H4 (cell line): ENCODE data around the gene CLRN3. TPM values are rescaled to one million over a fixed set of nuclear protein-coding genes. Genes with fewer than 3 reads are reported as not detected.

Experiments
- DNase-seq: peaks from one replicate; pipeline ENCODE4 v3.0.0-alpha.2; 2015; ENCODE audit warnings: low spot score
- total RNA-seq: library from RNA; depleted of rRNA; stranded (reverse); fragments of >200 nt; shearing (Covaris generic); gene quantifications from 2 replicates; pipeline ENCODE4 v1.2.3, GENCODE V29; 2014

CLRN3 gene
- total RNA-seq, 1 experiment from 2014 or later: 0.64 TPM

DNA sequence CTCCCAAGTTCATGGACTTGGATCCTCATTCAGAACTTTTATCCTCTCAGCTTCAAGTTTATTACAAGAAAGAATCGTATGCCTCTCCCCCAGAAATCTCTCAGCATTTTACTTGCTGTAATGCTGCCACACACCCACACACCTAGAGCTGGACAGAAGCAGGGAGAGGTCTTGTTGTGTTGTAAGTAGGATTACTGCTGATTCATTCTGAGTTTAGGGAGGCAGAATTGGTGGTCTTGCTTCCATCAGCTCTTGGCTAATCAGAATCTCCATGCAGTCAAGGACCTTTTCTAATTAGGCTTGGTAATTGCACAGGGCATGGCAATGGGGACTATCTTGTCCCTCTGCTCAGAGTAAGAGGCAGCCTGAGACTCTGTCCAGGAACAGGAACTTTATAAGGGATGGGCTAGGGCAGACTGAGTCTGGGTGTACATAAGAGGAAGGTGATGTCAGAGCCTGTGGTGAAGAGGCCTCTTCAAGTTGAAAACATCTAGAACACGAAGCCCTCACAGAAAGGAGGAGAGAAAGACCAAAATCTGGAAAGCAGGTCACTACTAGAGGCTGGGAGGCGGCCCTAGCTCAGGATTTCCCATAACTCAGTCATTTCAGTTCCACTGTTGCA is 7.1 kb upstream of the CLRN3 start:
- no peak for DNase-seq

DNA sequence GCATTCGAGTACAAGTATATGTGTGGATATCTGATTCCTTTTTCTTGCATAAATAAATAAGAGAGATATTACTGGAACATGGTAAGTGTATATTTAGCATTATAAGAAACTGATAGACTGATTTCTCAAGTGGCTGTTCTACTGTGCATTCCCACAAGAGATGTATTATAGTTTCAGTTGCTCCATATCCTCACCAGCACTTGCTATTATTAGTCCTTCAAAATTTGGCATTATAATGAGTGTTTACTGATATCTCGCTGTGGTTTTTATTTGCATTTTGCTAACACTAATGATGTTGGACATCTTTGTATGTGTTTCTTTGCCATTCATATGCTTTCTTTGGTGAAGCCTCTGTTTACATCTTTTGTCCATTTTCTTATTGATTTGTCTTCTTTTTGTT is 4.4 kb upstream of the CLRN3 start:
- no peak for DNase-seq

DNA sequence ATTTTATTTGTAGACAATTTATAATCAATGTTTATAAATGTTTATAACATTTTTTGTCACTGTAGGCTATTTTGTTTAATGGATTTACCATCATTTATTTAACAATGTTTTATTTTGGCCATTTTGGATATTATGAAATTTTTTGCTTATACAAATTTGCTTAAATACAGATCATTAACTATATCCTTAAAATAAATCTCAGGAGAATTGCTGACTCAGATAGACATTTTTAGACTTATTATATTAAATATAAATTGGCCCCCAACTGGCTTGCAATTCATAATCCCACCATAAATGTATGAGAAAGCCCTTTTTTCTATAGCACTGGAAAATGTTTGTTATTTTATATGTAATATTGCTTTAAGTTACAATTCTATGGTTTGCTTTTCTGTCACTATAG is 3.8 kb upstream of the CLRN3 start:
- no peak for DNase-seq

DNA sequence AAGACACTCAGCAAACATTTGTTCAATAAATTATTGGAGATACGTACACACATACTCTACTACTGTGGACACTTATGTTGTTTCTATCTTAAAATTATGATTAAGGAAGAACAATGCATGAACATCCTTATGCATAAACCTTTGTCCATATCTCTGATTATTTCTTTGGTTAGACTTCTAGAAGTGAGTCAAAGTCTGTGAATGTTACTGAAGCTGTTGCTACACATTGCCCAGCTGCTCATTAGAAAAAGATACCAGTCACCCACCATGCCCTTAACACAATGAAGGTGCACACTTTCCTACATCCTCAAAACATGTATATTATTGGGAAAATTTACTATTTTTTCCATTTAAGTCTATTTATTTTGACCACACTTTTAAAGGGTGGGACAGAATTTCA is 1.4 kb upstream of the CLRN3 start:
- DNase-seq: no peak

DNA sequence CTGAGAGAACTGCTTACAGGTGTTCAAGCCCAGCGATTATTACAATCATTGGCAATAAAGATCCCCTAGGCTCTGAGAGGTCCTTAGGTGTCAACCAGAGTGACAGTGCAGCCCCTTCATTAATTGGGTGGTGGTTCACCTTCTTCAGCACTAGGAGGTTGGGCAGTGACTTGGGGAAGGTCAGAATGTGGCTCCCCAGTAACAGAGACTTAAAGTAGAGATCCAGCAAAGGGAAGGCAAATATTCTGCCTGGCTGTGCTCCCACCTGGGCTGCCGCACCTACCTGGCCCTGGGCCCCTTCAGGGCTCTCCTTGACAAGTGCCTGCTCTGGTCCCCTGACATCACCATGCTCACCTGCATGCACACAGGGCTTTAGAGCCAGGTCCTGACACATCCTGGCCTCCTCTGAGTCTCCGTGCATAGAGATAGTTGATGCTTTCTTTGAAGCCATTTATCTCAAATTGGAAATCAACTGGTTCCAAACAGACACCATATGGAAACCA is 1.9 kb downstream of the CLRN3 start:
- no peak for DNase-seq

DNA sequence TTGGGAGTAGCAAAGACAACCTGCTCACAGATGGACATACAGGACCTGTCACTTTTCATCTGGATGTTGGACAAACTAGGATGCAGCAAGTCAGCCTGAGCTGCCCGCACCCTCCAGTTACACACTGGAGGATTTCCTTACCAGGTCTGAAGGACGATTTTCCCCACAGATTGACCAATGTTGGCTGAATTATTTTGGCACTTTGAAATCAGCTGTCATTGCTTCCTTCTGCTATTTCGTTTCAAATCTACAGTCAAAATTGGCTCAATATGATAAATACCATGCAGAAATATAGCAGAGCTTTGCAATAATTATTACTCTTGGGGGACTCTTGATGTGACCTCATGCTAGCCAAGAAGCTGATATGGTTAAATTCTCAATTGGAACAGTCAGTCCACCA is 2.5 kb downstream of the CLRN3 start:
- no peak for DNase-seq

DNA sequence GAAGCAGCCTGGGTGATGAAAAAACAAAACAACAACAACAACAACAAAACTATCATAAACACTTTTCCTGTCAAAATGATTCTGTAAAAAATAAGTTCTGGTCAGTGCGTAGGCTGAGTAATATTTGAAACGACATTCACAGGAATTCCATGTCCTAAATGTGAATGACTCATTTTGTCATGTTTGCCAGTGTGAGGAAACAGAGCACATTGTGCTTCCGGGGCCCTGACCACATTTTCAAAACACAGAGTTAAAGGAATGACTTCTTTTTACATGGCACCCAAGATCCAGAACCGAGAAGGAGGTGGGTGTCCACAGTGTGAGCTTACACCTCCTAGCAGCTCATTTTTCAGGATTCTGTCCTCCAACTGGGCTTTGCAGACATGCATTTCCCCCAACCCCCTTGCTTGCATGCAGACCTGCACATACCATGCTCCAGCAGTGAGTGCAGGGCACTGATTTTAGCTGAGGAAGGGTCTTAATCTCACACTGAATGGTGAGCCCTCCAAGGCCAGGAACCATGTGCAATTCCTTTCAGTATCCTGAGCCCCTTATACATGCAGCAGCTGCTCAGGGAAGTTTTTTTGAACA is 3.0 kb downstream of the CLRN3 start:
- DNase-seq: peak; percentile 62

DNA sequence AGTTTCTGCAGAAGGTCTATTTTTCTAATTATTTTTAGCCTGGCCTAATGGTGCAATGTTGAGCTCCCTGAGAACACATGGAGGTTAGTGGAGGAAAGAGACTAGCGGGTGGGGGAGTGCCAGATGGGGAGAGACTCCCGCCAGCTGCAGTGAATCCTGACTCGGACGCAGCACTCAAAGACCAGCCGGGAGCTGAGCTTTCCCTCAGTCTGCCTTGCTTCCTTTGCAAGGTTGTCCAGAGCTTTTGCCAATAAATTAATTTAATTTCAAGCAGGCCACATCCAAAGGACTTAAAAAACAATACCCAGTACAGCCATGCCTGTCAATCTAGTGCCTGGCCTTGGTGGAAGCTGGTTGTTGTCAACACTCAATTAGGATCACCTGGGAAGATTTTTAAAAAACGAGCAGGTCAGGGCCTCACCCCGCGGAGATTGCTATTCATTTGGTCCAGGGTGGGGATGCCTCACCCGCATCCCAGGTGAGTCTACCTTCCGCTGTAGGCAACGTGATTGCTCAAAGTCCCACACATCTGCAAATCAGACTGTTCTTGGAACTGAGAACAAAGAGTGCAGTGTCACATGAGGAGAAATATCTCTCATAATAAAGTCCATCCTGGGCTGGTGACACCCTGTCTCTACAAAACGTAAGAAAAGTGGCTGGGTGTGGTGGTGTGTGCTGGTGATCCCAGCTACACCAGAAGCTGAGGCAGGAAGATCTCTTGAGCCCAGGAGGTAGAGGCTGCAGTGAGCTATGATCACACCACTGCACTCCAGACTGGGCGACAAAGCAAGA is 4.0 kb downstream of the CLRN3 start:
- DNase-seq: no peak

DNA sequence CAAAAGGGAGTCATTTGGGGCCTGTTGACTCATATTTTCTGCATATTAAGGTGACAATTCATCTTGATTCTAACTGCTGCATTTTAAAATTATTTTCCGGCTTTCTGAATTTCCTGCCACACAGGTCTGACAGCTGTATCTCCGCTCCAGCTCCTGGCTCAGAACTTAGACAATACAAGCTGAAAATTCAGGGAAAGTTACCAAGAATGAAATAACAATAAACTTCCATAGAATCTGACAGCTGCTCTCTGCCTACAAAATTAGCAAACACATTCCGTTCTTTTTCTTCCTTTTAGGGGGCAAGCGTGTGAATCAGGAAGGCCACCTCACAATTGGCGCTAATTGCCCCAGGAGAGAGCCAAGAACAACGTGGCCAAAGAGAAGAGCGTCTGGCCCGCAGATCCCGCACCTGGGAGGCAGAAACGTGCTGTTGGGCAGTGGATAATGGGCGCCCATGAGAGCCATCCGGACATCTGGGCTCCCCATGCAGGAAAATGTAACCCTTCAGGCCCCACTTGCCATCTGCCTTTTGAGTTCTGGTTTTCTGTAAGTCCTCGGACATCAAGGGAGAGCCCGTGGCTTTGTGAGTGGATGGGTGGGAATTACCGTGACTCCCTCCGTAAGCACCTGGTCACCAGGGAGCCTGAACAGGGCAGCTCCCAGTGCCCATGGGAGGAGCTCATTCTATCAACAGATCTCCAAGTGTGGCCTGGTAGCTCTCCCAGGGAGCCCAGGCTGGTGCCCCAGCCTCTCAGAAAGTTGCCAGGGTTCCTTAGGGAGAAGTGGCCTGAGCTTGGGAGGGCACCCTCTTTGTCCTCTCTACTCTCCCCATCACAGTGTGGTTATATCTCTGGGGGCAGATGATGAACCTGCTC is 5.0 kb downstream of the CLRN3 start:
- DNase-seq: no peak

DNA sequence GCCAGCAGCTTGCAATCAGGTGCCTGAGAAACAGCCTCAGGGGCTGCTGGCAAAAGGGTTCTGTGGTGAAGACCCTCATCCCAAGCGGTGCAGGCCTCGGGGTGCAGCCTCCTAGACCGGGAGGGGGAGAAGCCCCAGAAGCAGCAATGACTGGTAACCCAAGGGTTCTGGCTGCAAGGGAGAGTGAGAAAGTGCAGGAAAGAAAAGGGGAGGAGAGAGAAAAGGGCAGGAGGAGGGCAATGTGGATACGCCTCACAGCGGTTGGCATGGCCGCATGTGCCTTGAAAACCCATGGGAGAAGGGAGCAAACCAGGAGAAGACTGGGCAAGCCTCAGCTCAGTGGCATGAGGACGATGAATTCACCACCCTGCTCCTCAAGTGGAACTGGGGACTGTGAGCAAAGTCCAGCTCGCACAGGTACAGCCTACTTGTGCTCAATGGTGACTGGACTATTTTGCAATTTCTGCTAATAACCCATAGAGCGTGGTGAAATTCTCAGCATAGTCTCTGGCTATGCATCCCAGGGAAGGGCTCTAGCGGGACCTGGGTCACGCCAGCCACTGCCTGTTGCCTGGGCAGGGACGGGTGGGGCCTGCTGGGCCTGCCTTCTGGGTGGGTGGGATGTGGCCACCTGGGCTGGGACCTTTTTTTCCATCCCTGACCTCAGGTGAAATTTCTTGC is 6.2 kb downstream of the CLRN3 start:
- DNase-seq: no peak

DNA sequence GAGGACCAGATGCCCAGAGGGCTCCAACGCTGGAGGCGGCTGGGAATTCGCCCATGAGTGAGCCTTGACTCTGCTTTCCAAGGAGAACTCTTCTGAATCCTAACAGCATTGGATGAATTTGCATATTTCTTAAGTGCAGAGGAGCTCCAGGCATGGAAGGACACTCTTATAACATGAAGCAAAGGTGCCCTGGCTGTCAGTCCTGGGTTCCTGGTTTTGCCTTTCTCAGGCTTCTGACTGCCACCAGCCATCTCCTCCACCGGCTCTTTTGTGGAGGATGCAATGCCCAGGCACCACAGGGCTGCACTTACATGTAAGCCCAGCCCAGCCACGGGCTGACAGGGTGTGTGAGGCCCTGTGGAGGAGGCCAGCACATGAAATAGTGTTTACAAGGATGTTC is 8.2 kb downstream of the CLRN3 start:
- no peak for DNase-seq

DNA sequence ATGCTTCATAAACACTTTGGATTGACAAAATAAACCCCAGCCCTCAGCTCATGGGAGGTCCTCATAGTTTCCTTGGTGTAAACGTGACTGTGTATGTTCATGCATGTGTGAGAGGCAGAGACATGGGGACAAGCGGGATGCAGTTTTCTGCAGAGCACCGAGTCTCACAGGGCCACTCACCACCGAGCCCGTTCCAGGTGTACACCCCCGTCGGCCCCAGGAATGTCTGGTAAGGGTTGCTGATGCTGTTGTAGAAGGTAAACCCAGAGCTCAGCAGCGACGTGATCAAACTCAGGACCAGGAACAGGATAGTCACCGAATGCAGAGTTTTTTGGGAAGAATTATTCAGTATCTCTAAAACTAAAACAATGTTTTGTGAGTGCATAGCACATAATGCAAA is 9.2 kb downstream of the CLRN3 start:
- no peak for DNase-seq

DNA sequence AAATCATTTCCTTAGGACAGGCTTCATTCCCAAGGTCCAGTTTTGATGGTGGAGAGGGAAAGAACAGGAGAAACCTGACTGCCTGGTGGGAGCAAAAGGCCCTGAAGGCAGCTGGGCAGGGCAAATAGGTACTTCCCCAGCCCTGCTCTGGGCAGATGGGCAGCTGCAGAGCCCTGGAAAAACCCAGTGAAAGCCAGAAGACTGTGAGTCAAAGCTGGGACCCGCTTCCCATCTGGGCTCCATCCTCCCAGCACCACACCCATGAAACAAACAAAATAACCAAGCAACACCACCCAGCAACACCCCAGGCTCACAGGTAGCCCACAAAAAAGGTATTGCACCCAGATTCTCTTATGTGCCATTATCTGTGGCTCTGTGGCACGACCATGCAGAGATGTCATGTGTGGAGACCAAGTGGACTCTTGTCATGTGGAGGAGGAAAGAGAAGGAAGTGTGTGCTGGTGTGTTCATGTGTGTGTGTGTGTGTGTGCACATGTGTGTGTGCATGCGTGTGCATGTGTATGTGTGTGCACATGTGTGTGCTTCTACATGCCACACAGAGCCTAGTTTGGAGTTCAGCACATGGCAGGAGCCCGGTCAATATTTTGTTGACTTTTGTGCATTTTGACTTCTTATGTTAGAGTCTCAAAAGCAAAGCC is 9.8 kb downstream of the CLRN3 start:
- DNase-seq: no peak

DNA sequence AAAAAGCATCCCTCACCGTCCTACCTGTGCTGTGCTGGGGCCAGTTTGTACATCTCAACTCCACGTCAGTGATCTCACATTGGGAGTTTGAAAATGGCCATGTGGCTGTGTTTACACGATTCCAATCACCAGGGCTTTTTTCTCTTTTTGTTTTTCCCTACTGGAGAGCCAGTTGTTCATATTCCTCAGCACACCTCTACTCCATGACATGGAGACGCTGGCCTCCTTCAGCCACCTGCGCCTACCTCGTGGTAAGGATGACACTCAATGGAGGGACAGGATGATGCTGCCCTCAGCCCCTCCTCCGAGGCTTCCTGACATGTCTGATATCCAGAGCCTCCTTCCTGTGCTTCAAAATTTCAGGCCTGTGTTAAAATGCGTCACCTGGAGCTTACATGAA is 10.3 kb downstream of the CLRN3 start:
- no peak for DNase-seq

DNA sequence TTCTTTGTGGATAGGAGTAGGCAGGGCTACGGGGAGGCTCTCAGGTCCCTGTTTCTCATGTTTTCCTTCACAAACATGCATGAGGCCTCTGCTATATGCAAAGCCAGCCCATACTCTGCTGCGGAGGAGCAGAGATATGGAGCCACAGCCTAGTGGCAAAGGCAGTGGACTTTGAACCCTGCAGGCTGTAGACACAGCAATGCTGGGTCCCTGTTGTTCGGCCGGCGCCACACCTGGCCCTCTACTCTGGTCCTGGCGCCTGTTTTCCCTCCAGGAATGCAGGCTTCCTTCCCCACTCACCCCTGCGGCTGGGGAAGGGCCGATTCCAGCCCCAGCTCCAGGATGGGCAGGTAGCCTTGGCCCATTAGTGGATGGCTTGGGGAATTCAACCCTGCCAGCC is 11.5 kb downstream of the CLRN3 start:
- no peak for DNase-seq

DNA sequence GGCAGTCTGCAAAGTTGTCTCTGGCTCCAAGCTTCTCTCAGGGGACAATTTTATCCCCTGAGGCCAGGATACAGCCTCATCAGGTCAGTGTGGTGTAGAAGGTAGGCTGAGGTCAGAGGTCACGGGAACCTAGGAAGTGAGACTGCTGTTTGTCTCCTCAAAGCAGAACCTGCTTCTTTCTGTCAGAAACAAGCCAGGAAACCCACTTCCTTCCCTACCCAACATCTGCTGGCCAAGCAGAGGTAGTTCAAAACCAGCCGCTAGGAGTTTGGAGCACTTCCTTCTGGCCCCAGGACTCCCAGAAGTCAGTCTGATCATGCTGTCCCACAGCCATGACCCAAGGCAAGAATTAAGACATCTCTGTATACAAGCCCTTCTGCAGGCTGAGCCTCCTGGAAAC is 12.2 kb downstream of the CLRN3 start:
- DNase-seq: no peak

DNA sequence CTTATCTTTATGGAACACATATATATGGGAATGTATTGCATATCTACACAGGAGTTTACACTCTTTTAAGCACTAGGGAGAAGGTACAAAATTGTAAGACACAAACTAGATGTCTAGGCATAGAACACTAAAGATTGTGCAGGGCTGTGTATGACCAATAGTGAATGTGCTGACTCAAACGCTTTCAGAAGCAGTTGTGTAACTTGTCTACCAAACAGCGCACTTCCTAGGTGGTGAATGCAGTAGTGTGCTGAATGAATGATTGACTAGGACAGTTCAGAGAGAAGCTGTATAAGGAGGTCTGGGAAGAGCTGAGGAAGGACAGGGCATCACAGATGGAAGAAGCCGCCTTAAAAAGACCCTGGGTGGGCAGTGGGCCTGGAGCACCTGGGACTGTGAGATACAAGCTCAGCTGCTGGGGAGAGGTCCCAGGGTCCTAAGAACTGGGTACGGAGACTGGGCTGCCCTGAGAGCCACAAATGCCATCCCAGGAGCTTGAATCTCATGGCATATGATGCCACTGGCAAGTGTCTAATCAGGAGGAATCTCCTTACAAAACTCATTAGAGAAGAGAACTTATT is 14.2 kb downstream of the CLRN3 start:
- no peak for DNase-seq

DNA sequence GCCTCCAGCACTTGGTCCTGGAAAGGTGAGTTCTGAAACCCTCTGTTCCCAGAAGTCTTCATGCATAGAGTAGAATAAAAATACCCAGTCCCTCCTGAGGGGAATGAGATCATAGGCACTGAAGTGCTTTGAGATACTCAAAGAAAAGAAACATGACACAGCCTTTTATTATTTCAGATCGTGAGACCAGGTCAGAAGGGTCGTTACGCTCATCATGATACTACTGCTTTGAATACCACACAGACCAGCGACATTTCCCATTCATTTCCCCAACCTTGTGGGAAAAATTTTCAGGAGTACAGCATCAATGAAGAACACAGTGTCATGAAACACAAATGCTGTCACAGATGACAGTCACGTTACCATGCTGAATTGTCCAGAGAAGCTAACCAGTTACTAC is 15.0 kb downstream of the CLRN3 start:
- DNase-seq: no peak

DNA sequence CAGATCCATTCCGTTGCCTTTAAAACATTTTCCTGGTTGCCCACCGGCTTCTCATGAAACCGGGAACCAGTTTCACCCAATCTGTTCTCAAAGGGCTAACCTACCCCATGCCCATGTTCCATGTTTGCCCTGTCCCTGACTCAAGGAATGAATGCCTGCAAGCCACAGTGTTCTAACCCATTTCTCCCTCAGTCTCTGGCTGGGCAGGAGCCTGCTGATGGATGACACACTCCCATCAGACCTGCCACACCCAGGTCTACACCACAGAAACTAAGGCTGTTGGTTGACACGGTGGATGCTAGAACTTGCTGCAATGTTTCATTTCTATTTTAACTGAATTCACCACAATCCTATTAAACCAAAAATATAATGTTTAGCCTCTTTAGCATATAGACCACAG is 15.6 kb downstream of the CLRN3 start:
- DNase-seq: no peak

DNA sequence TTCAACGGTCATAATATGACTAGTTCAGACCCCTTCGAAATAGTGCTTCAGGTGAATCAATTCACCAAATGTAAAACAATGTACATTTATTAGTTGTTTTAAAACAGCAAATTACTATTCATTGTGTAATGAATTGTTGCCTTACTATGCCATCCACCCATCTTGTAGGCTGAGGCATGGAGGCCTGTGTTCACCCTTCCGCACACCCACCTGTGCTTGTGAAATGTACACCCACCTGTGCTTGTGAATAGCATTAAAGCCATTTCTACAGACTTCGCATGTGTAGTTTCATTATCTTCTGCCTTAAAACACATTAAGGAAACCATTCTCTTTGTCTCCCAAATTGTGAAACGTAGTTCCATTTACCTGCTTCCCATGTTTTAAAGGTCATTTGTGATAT is 16.8 kb downstream of the CLRN3 start:
- no peak for DNase-seq

DNA sequence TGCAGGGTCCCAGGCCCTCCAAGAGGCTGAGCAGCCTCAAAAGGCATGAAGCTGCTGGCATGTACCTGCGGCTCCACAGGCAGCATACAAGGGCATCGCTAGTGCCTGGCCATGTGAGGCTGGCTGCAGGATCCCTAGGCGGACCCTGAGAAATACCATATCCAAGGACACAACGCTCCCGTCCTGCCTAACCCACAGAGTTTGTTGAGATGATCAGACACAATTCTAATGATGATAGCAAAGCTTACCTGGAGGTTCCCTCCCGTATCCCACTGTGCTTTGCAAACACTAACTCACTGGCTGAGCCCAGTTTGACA is 17.3 kb downstream of the CLRN3 start:
- no peak for DNase-seq
